Omental fat pad (tissue), 4 donors: ENCODE data around the gene SLC43A3. TPM values are rescaled to one million over a fixed set of nuclear protein-coding genes. Genes with fewer than 3 reads are reported as not detected.

Source experiments
- small RNA-seq: library from RNA; depleted of rRNA; stranded (forward); fragments of <200 nt; gene quantifications from one replicate; pipeline ENCODE3, GENCODE V24; 2016
- total RNA-seq, 4 donors: library from RNA; depleted of rRNA; stranded (reverse); fragments of >200 nt; gene quantifications; one replicate each; pipeline ENCODE4 v1.1.0, GENCODE V29; 2016

Gene SLC43A3
- total RNA-seq, 4 donors from 2014 or later: 73.3 to 152 (median 112) TPM

Small RNAs within 50 kb of the gene (small RNA-seq; reads per million reads assigned to genes)
- gene RNA5SP341: not detected

Other genes with a start within 250 kb of the SLC43A3 start
- gene LRRC55, start 245.2 kb downstream of the SLC43A3 start, total RNA-seq: not detected
- 10 to 100 TPM in 1 of 4 donors, 1 to 10 TPM in 3; 1.3 to 11.2 (median 1.7) TPM for gene APLNR, start 189.9 kb downstream of the SLC43A3 start, total RNA-seq
- gene TNKS1BP1, start 102.2 kb downstream of the SLC43A3 start, total RNA-seq: 100 to 1,000 TPM; 119 to 162 (median 137) TPM
- 10 to 100 TPM; 53.5 to 81.8 (median 61.2) TPM for gene SSRP1, start 91.2 kb downstream of the SLC43A3 start, total RNA-seq
- not detected for gene P2RX3, start 88.8 kb downstream of the SLC43A3 start, total RNA-seq
- not detected for gene PRG3, start 46.0 kb downstream of the SLC43A3 start, total RNA-seq
- gene PRG2, start 36.5 kb downstream of the SLC43A3 start, total RNA-seq: 1 to 10 TPM in 1 of 4 donors, not detected in 3; 1.0 TPM
- gene RTN4RL2, start 33.4 kb upstream of the SLC43A3 start, total RNA-seq: 1 to 10 TPM in 1 of 4 donors, under 1 TPM in 2, not detected in 1; 0.25 to 1.4 (median 0.74) TPM
- 10 to 100 TPM; 11.5 to 40.4 (median 16.5) TPM for gene SLC43A1, start 88.6 kb upstream of the SLC43A3 start, total RNA-seq
- gene TIMM10, start 103.6 kb upstream of the SLC43A3 start, total RNA-seq: 10 to 100 TPM; 42.9 to 49.0 (median 45.9) TPM
- not detected for gene SMTNL1, start 110.5 kb upstream of the SLC43A3 start, total RNA-seq
- gene UBE2L6, start 140.6 kb upstream of the SLC43A3 start, total RNA-seq: 100 to 1,000 TPM in 1 of 4 donors, 10 to 100 TPM in 3; 46.5 to 104 (median 52.6) TPM
- gene SERPING1, start 170.6 kb upstream of the SLC43A3 start, total RNA-seq: 1,000 to 10,000 TPM in 1 of 4 donors, 100 to 1,000 TPM in 3; 500 to 1,674 (median 892) TPM
- gene YPEL4, start 222.8 kb upstream of the SLC43A3 start, total RNA-seq: 1 to 10 TPM in 3 of 4 donors, under 1 TPM in 1; 0.63 to 1.8 (median 1.5) TPM
- 10 to 100 TPM; 12.3 to 26.1 (median 15.7) TPM for gene CLP1, start 230.6 kb upstream of the SLC43A3 start, total RNA-seq
- 10 to 100 TPM; 44.1 to 61.5 (median 50.7) TPM for gene ZDHHC5, start 241.0 kb upstream of the SLC43A3 start, total RNA-seq